ENCODE data around the gene TOM1L2.
"Not testable (repeated sequence)": the region's sequence is repeated elsewhere in the genome, so short reads cannot be mapped to it uniquely, and the experiment has no call there.

The TOM1L2 gene

GRCh38 chr17:17943281-17943984, 28.8 kb downstream of the TOM1L2 start:
- DNase-seq (ENCODE audit: low spot score) = no peak

DNA sequence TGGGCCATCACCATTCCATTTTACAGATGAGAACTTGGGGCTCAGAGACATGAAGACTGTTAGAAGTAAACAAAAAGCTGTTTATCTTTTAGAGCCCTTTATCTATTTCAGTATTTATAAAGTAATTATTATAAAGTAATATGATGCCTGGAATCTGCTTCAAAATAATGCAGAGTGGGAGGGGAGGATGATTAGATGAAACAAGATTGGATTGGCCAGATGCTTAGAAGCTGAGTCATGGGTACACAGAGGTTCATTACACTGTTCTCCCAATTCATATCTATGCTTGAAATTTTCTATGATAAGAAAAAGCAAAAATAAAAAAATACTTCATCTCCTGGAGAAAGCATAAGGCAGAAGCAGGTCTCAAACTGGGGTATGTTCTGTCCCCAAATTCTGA, 29.4 kb downstream of the TOM1L2 start:
- DNase-seq (ENCODE audit: low spot score) = peak; percentile 40

GRCh38 chr17:17941015-17941414, 31.2 kb downstream of the TOM1L2 start:
- DNase-seq (ENCODE audit: low spot score) = no peak

DNA sequence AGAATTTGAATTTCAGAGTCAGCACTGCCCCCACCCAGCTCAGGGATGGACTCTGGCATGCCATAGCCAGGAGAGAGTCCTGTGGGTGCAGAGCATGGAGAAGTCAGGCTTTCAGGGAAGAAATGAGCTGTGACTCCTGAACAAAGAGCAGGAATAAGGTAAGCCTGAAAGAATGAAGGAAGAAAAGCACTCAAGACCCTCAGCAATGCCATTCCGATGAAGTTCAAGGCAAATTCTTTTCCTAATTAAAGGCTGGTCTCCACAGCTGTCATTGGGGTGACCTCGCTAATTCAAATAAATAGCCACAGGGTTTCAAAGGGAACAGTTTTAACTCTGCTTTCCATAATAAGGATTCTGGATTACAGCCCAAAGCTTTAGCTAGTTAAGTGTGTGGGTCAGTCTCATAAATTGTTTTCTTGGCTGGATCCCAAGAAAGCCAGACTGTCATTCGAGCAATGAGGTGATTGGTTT, 31.7 kb downstream of the TOM1L2 start:
- DNase-seq (ENCODE audit: low spot score) = no peak

DNA sequence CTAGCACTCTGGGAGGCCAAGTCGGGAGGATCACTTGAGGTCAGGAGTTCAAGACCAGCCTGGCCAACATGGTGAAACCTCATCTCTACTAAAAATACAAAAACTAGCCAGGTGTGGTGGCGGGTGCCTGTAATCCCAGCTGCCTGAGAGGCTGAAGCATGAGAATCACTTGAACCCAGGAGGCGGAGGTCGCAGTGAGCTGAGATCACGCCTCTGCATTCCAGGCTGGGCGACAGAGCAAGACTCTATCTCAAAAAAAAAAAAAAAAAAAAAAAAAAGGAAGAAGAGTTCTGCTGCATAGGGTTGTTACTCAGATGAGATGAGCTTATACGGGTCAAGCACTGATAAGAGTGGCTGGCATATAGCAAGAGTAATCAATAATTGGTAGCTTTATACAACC, 32.3 kb downstream of the TOM1L2 start:
- DNase-seq (ENCODE audit: low spot score) = not testable (repeated sequence)

- DNase-seq (ENCODE audit: low spot score) = no peak
Measured at GRCh38 chr17:17938388-17939107, 33.7 kb downstream of the TOM1L2 start.

DNA sequence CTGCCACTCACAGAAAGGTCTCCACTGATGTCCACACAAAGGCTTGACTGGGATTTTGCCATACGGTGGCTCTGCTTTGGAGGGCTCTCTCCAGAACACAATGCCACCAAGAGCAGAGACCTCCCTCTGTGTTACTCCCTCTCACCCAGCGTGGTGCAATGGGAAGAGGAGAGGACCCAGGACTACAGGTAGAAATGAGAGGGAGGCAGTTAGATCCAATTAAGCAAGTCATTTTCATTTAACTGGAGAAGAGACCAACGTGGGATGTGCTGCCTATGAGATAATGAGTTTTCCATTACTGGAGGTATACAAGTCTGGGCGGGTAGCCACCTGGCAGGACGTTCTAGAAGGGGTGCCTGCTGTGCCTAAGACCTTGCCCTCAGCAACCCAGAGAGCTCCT, 34.2 kb downstream of the TOM1L2 start:
- no peak for DNase-seq (ENCODE audit: low spot score)

GRCh38 chr17:17937201-17937853, 34.9 kb downstream of the TOM1L2 start:
- no peak for DNase-seq (ENCODE audit: low spot score)

- DNase-seq (ENCODE audit: low spot score) = peak; percentile 86
Measured at GRCh38 chr17:17935321-17936271, 36.6 kb downstream of the TOM1L2 start.

DNA sequence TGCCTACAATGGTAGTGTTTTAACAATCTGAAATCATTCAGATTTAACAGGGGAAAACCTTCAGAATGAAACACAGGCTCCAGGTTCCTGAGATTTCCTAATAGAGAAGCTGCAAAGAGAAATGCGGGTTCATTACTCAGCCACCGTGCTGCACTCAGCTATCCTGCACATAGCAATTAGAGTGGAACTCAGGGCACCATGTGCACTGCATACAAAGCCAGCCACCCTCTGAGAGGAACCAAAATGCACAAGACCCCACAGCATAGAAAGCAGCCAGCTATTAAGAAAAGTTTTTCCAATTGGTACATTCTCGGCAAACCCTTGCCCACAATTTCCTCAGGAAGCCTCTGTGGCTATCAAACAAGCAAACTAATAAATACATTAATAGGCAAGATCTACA, 37.4 kb downstream of the TOM1L2 start:
- DNase-seq (ENCODE audit: low spot score) = no peak

GRCh38 chr17:17934214-17934613, 38.0 kb downstream of the TOM1L2 start:
- DNase-seq (ENCODE audit: low spot score) = no peak

DNA sequence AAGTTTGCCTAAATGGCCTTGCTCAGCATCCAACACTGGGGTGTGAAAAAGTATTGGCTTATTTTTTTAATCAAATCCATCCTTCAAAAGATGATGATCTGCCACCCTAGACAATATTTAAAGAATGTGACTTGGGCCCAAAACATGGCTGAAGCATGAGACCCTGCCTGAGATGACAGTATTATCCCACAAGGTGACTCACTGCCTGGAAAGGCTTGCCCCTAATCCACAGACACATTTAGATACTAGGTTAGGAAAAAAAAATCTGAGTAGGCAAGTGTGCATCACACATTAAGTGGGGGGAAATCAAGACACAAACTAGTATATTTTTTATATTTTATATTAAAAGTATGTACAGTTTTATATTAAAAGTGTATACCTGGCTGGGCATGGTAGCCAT, 38.4 kb downstream of the TOM1L2 start:
- no peak for DNase-seq (ENCODE audit: low spot score)

- no peak for DNase-seq (ENCODE audit: low spot score)
Measured at GRCh38 chr17:17931159-17931558, 41.0 kb downstream of the TOM1L2 start.

- DNase-seq (ENCODE audit: low spot score) = no peak
Measured at GRCh38 chr17:17930674-17931073, 41.5 kb downstream of the TOM1L2 start.

- DNase-seq (ENCODE audit: low spot score) = no peak
Measured at GRCh38 chr17:17929655-17930380, 42.4 kb downstream of the TOM1L2 start.

- no peak for DNase-seq (ENCODE audit: low spot score)
Measured at GRCh38 chr17:17928398-17929287, 43.6 kb downstream of the TOM1L2 start.

GRCh38 chr17:17926840-17927449, 45.3 kb downstream of the TOM1L2 start:
- DNase-seq (ENCODE audit: low spot score) = no peak

GRCh38 chr17:17926036-17926435, 46.2 kb downstream of the TOM1L2 start:
- DNase-seq (ENCODE audit: low spot score) = no peak

GRCh38 chr17:17924857-17925250, 47.3 kb downstream of the TOM1L2 start:
- DNase-seq (ENCODE audit: low spot score) = no peak

Data from AG08396 (cell line).